HTR-8/SVneo (cell line): Measurements from ENCODE around the gene CFAP90.

Experiments
- DNase-seq: peaks from one replicate; pipeline ENCODE4 v3.0.0; 2011; ENCODE audit warnings: low spot score, mixed read lengths; ENCODE audit not compliant: insufficient read length
- FAIRE-seq: peaks from 2 replicates; lab custom pipeline; 2011; peaks lifted over from hg19 to GRCh38; lab: Jason Lieb, UNC

The CFAP90 gene, protein sequence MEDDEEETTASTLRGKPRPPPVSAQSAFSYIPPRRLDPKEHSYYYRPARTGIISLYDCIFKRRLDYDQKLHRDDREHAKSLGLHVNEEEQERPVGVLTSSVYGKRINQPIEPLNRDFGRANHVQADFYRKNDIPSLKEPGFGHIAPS

DNA sequence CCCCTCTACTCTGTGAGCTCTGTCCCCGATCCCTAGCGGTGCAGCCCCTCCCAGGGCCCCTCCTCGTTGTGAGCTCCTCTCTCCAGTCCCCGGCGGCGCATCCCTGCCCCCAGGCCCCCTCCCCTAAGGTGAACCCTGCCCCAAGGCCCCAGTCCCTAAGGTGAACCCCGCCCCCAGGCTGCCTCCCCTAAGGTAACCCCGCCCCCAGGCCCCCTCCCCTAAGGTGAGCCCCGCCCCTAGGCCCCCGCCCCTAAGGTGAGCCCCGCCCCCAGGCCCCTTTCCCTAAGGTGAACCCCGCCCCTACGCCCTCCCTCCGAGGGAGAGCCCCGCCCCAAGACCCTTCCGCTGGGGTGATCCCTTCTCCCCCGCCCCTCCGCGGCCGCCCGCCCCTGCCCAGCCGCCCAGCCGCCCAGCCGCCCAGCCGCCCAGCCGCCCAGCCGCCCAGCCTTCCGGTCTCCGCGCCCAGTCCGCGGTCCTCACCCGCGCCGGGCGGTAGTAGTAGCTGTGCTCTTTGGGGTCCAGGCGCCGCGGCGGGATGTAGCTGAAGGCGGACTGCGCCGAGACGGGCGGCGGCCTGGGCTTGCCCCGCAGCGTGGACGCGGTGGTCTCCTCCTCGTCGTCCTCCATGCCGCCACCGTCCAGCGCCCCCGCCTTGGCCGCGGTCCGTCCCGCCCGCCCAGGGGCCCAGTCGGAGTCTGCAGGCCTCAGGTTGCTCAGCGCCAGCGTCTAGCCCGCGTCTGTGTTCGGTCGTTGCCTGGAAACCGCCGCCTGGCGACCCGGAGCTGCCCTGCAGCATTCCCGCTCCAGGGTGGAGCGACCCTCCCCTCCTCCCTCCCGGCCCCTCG, at the start of gene CFAP90:
Gene CFAP90, minus strand, starts transcription at position 739 of the 845 bp plus-strand sequence. Its CDS starts 112 bp downstream, at position 627.
- FAIRE-seq (no peak), DNase-seq (no peak)

DNA sequence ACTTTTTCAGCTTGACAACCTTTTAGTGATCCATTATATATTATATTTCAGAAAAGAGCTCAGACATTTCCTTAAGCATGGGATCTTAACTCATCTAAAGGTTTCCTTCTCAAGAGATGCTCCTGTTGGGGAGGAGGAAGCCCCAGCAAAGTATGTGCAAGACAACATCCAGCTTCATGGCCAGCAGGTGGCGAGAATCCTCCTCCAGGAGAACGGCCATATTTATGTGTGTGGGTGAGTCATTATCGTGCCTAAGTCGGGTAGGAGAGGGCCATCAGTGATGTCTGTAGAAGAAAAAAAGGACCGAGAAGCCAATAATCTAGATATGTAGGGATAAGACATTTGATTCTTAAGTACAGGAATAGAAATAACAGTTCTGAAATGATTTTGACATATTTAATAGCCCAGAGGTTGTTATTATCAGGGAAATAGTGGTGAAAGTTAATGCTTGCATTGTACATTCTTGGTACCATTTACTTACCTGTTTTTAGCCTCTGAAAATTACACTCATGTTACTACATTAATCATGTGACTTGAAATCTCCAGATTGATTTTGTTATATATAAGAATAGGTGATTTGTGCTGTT, 46.2 kb upstream of the CFAP90 start:
- FAIRE-seq = peak; percentile 58
- peak; percentile 59 for DNase-seq

DNA sequence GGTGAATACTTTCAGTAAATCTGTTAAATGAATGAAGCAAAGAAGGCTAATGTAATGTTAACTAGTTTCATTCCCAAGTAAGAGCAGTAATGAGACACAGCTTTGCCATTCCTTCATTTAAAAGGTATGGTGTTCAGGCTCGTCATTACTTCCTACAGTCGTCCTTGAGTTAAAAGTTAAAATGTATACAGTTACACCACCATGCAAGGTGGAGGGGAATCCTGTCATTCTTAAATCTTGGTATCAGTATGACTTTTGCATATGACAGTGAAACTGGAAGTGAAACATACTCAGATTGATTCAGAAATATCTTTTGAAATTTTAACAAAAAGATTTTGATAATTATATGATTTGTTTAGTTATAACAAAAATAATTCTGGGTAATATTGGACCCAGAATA, 43.9 kb upstream of the CFAP90 start:
- FAIRE-seq (no peak), DNase-seq (no peak)

DNA sequence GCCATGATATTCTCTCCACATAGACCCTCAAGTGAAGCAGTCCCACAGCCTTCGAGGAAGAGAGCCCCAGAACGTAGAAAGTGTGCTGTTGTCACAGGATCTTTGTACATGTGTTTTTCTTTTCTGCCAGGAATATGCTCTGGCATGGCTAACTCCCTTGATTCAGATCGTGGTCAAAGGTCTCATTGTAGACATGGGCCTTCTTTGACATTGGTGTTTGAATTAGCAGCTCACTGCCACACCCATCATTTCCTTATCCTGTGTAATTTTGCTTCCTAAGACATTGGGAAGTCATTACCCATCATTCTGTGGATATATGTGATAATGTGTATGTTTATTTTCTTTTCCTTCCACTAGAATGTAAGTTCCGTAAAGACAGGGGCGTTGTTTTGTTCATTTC, 43.5 kb upstream of the CFAP90 start:
- DNase-seq (no peak), FAIRE-seq (peak; percentile 51)

DNA sequence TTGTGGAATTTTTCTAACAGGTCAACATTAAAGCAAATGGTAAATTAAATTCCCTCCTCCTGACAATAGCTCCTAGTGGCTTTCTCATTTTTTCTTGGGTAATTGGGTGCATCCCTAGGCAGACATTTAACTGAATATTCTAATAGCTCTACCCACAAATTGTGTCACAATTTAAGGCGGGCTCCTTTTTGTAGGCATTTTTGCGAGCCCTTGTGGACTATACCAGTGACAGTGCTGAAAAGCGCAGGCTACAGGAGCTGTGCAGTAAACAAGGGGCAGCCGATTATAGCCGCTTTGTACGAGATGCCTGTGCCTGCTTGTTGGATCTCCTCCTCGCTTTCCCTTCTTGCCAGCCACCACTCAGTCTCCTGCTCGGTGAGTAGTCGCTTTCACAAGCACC, 38.0 kb upstream of the CFAP90 start:
- no peak for FAIRE-seq
- DNase-seq = no peak

DNA sequence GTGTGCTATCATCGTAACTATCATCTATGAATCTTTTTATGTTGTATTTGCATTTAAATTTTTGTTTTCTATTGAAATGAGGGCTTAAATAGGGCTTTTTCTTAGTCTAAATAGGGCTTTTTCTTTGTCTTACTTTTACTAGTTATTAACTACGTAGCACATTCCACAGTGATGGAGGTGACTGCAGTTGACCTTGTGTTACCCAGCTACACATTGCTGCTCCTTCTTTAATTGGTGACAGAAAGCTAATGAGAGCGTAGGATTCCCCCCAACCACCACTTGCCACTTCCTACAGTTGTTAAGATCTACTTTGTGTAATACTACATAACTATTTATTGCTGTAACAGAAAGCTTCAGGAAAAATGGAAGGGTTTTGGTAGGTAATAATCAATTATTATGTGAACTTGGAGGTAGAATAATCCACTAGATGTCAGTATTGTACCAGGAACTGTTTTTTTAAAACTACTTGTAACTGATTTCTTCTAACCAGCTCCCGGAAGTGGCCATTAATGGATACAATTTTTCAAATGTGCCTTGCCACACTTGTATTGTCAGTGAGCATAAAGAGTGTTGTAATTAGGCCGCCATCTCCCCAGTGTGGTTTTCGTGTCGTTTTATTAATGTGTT, 36.0 kb upstream of the CFAP90 start:
- peak; percentile 44 for FAIRE-seq
- peak; percentile 43 for DNase-seq

DNA sequence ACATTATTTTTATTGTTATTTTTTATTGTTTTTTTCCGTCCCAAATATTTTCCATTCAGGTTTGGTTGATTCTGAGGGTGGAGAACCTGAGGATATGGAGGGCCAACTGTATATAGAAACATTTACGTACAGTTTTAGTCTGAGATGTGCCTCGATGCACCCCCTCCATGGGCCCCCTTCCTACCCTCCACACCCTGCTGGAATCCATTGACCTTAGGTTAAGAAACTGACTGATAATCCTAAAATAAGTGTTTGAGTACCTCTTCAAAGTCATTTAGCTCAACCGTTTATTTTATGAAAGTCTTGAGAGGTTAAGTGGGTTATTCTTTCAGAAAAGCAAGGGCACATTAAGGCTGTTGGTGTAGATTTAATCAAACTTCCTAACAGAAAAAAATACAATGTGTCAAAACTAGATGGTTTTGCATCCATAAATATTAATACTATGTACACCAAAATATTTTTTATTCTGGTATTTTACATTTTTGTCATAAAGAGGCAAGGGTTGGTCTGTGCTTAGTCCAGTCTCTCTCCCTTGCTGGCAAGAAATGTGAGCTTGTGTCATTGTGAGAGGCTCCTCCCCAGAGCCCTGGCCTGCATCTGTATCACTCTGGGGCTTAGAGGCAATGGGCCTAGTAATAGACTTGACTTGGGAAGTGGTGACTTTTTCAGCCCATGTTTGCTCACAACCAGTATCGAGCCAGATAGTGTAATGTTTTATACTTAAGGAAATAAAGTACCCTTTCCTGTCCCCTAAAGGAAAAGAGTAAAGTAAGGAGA, 33.7 kb upstream of the CFAP90 start:
- FAIRE-seq (no peak), DNase-seq (no peak)

DNA sequence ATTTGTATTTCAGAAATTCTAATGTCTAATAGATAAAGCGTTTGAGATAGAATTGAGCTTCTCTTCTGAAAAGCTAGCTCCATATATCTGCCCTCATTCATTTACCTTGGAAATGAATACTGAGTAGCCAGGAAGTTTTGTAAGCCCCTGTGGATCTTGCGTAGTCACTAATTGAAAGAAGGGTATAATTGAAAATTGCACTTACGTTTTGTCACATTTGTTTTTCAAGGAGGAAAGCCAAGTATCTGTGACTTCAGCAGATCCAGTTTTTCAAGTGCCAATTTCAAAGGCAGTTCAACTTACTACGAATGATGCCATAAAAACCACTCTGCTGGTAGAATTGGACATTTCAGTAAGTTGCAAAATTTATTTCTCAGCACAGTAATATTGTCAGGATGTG, 32.0 kb upstream of the CFAP90 start:
- DNase-seq (no peak), FAIRE-seq (no peak)

DNA sequence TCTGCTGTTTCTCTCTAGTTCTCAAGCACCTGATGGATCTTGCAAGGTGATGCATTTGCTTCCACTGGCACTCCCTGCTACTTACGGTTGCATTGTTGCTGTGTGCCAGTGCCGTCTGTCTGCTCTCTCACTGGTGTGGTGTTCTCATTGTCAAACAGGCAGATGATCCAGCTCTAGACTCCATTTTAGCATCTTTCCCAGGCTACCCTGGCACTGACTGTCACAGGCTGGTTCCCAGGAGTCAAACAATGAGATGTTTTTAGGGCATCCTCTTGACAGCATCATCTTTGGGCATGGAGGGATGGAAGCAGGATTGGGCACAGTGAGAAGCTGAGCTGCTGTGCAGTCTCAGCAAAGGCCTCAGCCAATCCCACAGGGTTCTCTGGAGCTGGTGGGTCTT, 30.9 kb upstream of the CFAP90 start:
- FAIRE-seq (no peak), DNase-seq (no peak)

DNA sequence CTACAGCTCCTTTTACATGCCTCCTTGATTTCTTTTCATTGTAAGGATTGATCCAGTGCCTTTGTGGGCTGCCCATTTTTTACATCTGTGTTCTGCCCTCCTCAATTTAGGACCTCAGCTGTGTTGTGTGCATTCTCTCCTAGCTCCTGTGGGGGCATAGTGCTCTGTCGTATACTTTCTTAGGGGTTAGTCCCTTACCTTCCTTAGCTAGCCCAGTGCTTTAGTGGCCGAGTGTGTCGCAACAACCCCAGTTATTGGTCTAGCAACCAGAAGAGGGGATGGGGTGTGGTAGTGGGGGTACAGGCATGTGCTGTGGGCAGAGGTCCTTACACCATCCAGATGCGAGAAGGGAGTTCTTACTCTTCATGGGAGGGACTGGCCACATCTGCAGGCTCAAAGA, 30.2 kb upstream of the CFAP90 start:
- FAIRE-seq = no peak
- no peak for DNase-seq

DNA sequence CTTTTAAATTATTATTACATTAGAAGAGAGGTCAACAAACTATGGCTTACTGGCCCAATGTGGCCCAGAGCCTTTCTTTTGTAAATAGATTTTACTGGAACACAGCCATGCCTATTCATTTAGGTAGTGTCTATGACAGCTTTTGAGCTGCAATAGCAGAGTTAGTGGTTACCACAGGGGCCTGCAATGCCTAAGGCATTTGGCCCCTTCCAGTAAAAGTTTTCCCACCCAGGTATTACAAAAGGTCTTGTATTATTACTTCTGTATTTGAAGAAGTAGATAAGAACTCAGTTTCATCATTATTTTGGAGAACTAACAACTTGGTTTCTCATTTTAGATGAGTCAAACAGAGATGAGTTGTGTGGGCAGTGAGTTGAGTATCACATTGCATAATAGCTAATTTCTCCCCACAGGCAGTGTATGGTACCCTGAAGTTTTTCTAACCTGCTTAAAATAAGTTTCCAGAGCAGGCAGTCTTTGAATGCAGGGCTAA, 27.5 kb upstream of the CFAP90 start:
- no peak for FAIRE-seq
- DNase-seq = no peak

DNA sequence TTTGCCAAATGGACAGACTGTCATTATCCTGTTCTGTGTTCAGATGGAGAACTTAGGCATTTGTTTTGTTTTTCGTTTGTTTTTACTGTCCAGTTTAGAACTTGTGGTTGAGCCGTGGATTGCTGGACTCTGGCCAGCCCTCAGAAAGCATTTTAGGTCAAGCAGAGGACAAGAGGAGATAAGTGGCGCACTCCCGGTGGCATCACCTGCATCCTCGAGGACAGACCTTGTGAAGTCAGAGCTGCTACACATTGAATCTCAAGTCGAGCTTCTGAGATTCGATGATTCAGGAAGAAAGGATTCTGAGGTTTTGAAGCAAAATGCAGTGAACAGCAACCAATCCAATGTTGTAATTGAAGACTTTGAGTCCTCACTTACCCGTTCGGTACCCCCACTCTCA, 26.9 kb upstream of the CFAP90 start:
- DNase-seq (no peak), FAIRE-seq (no peak)

DNA sequence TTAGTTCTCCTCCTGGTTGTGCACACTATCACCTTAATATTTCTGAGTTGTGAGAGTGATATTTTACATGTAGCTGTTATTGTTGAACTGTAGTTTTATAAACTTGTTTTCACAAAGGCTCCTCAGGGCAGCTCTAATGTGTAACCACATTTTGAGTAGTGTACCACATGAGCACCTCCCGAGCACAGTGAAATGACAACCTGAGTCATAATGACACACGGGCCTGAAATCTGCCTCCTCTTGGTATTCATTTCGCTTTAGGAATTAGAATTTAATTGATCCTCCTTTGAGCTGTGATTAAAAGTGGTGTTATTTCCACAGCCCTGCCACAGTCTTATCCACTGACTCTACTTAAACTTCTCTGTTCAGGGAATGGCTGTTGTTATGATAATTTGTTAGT, 25.9 kb upstream of the CFAP90 start:
- DNase-seq (no peak), FAIRE-seq (no peak)

DNA sequence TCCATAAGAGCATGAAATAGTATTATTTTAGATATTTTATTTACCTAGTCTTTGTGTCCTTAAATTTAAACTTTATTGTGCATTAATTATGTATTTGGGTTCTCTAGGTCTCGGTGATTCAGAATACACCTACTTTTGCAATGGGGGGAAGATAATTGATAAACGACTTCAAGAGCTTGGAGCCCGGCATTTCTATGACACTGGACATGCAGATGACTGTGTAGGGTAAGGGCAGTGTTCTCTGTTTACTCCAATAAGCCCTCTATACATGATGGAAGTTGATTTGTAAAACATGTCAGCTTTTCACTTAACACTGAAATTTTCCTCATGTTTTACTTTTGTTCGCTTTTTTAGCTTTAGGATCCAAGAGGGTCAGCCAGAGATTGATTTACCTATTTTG, 24.2 kb upstream of the CFAP90 start:
- no peak for FAIRE-seq
- DNase-seq = no peak

DNA sequence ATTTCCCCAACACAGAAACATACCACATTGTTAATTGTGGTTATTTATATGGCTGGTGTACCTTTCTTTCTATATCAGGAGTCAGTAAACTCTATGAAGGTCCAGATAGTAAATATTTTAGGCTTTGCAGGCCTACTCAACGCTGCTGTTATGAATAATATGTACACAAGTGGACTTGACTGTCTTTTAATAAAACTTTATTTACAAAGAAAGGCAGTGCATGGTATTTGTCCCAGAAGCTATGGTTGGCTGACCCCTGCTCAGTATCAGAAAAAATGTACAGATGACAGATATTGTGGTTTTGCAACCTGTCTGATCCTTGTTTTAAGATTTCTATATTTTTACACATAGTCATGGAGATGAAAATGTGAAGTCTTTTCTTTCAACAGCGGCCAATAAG, 23.7 kb upstream of the CFAP90 start:
- DNase-seq = no peak
- no peak for FAIRE-seq

DNA sequence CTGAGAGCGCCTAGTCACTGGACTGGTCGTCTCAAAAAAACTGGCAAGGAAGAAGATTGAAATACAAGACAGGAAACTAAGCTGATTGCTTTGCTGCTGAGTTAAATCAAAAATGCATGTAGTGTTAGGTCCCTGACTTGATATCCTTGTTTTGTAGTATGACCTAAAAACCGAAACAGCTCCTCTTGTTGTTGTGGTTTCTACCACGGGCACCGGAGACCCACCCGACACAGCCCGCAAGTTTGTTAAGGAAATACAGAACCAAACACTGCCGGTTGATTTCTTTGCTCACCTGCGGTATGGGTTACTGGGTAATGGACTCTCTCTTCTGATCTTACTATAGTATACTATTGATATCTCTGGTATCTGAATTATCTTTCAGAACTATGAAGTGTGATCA, 22.3 kb upstream of the CFAP90 start:
- DNase-seq (no peak), FAIRE-seq (peak; percentile 16)

DNA sequence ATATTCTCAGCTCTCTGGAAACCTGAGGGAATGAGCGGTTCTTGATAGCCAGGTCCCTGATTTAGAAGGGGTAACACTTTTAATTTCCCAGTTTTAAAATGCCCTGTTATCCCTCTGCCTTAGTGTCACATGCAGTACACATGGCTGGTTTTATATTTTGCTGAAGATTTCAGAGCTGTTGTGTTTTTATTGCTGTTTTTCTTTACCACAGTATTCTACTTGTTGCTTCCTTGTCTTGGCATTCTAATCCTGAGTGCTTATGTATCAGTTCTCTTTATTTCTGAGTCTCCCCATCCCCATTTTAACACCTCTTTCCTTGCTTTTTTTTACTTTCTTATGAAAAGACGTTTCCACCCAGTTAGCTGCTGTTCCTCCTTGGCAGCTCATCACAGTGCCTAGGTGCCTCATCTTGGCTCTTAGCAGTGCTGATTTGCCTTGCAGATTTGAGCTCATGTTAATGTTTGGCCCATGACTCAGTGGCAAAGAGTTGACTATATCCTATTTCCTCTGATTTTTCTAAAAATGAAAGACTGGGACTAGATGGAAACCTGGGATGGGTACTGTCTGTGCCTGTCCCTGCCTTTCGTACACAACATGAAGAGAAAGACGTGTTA, 21.7 kb upstream of the CFAP90 start:
- no peak for FAIRE-seq
- no peak for DNase-seq

DNA sequence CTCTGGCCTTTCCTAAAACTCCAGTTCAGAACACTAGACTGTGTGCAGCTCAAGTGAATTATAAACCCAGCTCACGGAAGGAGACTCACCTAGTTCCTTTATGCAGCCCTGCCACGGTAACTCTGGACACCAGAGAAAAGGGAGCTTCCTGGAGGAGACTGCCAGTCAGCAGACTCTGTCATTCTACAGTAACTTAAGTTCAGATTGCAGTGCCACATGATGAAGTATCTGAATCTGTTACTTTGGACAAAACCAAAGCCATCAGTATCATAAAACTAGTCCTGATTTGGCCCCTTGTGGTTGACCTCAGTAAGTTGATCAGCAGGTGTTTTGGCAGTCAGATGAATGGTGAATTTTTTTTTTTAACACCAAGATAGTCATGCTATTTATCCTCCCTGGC, 20.7 kb upstream of the CFAP90 start:
- no peak for FAIRE-seq
- no peak for DNase-seq

DNA sequence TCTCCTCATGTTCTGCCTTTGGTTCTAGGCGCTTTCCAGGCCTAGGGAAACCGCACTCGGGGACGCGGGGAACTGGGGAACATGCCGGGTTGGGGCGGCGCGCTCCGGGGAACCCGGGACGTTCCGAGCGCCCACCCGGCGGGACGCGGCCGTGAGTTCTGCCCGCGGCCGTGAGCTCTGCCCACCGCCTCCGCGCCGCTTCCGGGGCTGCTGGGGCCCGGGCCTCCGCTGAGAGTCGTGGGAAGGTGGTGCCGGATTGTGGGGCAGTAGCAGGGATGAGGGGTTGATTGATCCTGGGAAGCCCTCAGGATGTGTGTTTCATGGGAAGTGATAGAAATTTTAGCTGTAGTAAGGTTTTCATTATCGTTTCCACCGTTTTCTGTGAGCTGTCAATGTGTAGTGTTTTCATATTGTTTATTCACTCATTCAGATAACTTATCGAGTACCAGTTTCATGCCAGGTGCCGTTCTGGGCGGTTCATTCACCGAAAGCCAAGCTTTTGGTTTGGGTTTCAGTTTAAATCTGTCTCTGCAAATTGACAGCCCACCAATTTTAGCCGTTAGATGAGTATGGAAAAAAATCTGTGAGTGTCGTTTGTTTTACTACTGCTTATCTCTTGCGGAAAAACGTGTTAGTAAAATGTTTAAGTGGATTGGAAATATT, 18.7 kb upstream of the CFAP90 start:
- peak; percentile 25 for DNase-seq
- FAIRE-seq = no peak
